ENCODE results near the gene TIAM1. TPM values are rescaled to one million over a fixed set of nuclear protein-coding genes. Genes with fewer than 3 reads are reported as not detected.

The TIAM1 gene
- total RNA-seq, 1 donor from 2014 or later: 2.7 TPM

- Histone ChIP-seq H3K4me1 (no peaks in the 10 kb centered on the region), H3K9me3 (no peaks in the 10 kb centered on the region), H3K4me3 (no peak overlapping the region), H3K27ac (no peak overlapping the region), H3K27me3 (no peaks in the 10 kb centered on the region), H3K36me3 (no peaks in the 10 kb centered on the region)
- no peak for TF ChIP-seq CTCF (IDR thresholded peaks at IDR 0.05)
- no peak for DNase-seq (ENCODE audit: low spot score in 2 of 2)
- intact Hi-C loops (cut with DNase I): no loop called here
Observed at GRCh38 chr21:31317688-31318087, 26.4 kb downstream of the TIAM1 start.

- no peak for TF ChIP-seq CTCF (IDR thresholded peaks at IDR 0.05)
- no peaks in the 10 kb centered on the region for H3K9me3 ChIP-seq
- no peak for DNase-seq (ENCODE audit: low spot score in 2 of 2)
- H3K4me1 ChIP-seq: no peaks in the 10 kb centered on the region
- no peaks in the 10 kb centered on the region for H3K27me3 ChIP-seq
- intact Hi-C loops (cut with DNase I): no loop called here
- H3K27ac ChIP-seq: no peak overlapping the region
- no peaks in the 10 kb centered on the region for H3K36me3 ChIP-seq
- H3K4me3 ChIP-seq: no peak overlapping the region
Observed at GRCh38 chr21:31316488-31317169, 27.4 kb downstream of the TIAM1 start.

- Histone ChIP-seq H3K9me3 (no peaks in the 10 kb centered on the region), H3K27me3 (no peaks in the 10 kb centered on the region), H3K36me3 (no peaks in the 10 kb centered on the region), H3K4me1 (no peaks in the 10 kb centered on the region), H3K27ac (no peak overlapping the region), H3K4me3 (no peak overlapping the region)
- intact Hi-C loops (cut with DNase I): no loop called here
- TF ChIP-seq CTCF (IDR thresholded peaks at IDR 0.05): no peak
- no peak for DNase-seq (ENCODE audit: low spot score in 2 of 2)
Observed at GRCh38 chr21:31316072-31316471, 28.0 kb downstream of the TIAM1 start.

GRCh38 chr21:31310750-31311149, 33.3 kb downstream of the TIAM1 start:
- no peaks in the 10 kb centered on the region for H3K36me3 ChIP-seq
- no peak for TF ChIP-seq CTCF (IDR thresholded peaks at IDR 0.05)
- intact Hi-C loops (cut with DNase I): no loop called here

GRCh38 chr21:31308584-31308983, 35.5 kb downstream of the TIAM1 start:
- no peak overlapping the region for H3K27ac ChIP-seq
- H3K4me3 ChIP-seq: no peak overlapping the region
- H3K4me1 ChIP-seq: no peaks in the 10 kb centered on the region
- intact Hi-C loops (cut with DNase I): no loop called here
- DNase-seq (ENCODE audit: low spot score in 2 of 2): no peak
- H3K27me3 ChIP-seq: no peaks in the 10 kb centered on the region
- no peaks in the 10 kb centered on the region for H3K36me3 ChIP-seq
- TF ChIP-seq CTCF (IDR thresholded peaks at IDR 0.05): no peak
- H3K9me3 ChIP-seq: no peaks in the 10 kb centered on the region

More at GRCh38 chr21:31310750-31311149, 33.3 kb downstream of the TIAM1 start:
- no peaks in the 10 kb centered on the region for H3K4me1 ChIP-seq
- H3K27me3 ChIP-seq: no peaks in the 10 kb centered on the region
- no peak for DNase-seq (ENCODE audit: low spot score in 2 of 2)
- H3K4me3 ChIP-seq: no peak overlapping the region
- H3K27ac ChIP-seq: no peak overlapping the region
- no peaks in the 10 kb centered on the region for H3K9me3 ChIP-seq

GRCh38 chr21:31305888-31306287, 38.2 kb downstream of the TIAM1 start:
- Histone ChIP-seq H3K27ac (no peak overlapping the region), H3K4me1 (no peaks in the 10 kb centered on the region), H3K4me3 (no peak overlapping the region), H3K36me3 (no peaks in the 10 kb centered on the region), H3K27me3 (no peaks in the 10 kb centered on the region), H3K9me3 (no peaks in the 10 kb centered on the region)
- TF ChIP-seq CTCF (IDR thresholded peaks at IDR 0.05): no peak
- intact Hi-C loops (cut with DNase I): no loop called here
- no peak for DNase-seq (ENCODE audit: low spot score in 2 of 2)

Measured in ascending aorta (tissue), 2 donors.